ENCODE results near the gene TIMM13.

TIMM13 gene

GRCh38 chr19:2436926-2437325, 9.5 kb upstream of the TIMM13 start:
- Histone ChIP-seq H3K9me3 (no peaks in the 10 kb centered on the region), H3K4me3 (ENCODE audit: low read depth, low read length) (no peak overlapping the region), H3K27me3 (no peaks in the 10 kb centered on the region), H3K36me3 (peaks cover 66% of the 10 kb centered on the region), H3K4me1 (no peaks in the 10 kb centered on the region)
- no peak for DNase-seq
- no peak for TF ChIP-seq CTCF (IDR thresholded peaks at IDR 0.05; ENCODE audit: low read depth, low read length)

- peaks cover 66% of the 10 kb centered on the region for H3K36me3 ChIP-seq
- TF ChIP-seq CTCF (IDR thresholded peaks at IDR 0.05; ENCODE audit: low read depth, low read length), result no peak
- no peaks in the 10 kb centered on the region for H3K9me3 ChIP-seq
- no peaks in the 10 kb centered on the region for H3K4me1 ChIP-seq
- no peak overlapping the region for H3K4me3 ChIP-seq (ENCODE audit: low read depth, low read length)
- no peaks in the 10 kb centered on the region for H3K27me3 ChIP-seq
- no peak for DNase-seq
Measured at GRCh38 chr19:2436384-2436783, 9.0 kb upstream of the TIMM13 start.

- H3K9me3 ChIP-seq, result no peaks in the 10 kb centered on the region
- no peak for TF ChIP-seq CTCF (IDR thresholded peaks at IDR 0.05; ENCODE audit: low read depth, low read length)
- H3K36me3 ChIP-seq, result peaks cover 67% of the 10 kb centered on the region
- no peak for DNase-seq
- no peak overlapping the region for H3K4me3 ChIP-seq (ENCODE audit: low read depth, low read length)
- no peaks in the 10 kb centered on the region; the same call in 1 of the 2 replicates for H3K4me1 ChIP-seq
- H3K27me3 ChIP-seq, result no peaks in the 10 kb centered on the region
Measured at GRCh38 chr19:2434721-2435265, 7.4 kb upstream of the TIMM13 start.

GRCh38 chr19:2434267-2434666, 6.9 kb upstream of the TIMM13 start:
- TF ChIP-seq CTCF (IDR thresholded peaks at IDR 0.05; ENCODE audit: low read depth, low read length), result no peak
- Histone ChIP-seq H3K36me3 (peaks cover 67% of the 10 kb centered on the region), H3K27me3 (no peaks in the 10 kb centered on the region), H3K9me3 (no peaks in the 10 kb centered on the region), H3K4me3 (ENCODE audit: low read depth, low read length) (no peak overlapping the region), H3K4me1 (no peaks in the 10 kb centered on the region; the same call in 1 of the 2 replicates)
- no peak for DNase-seq

- H3K4me1 ChIP-seq, result no peaks in the 10 kb centered on the region; the same call in 1 of the 2 replicates
- DNase-seq, result no peak
- peaks cover 65% of the 10 kb centered on the region for H3K36me3 ChIP-seq
- H3K27me3 ChIP-seq, result no peaks in the 10 kb centered on the region
- no peak overlapping the region for H3K4me3 ChIP-seq (ENCODE audit: low read depth, low read length)
- TF ChIP-seq CTCF (IDR thresholded peaks at IDR 0.05; ENCODE audit: low read depth, low read length), result no peak
- H3K9me3 ChIP-seq, result no peaks in the 10 kb centered on the region
Measured at GRCh38 chr19:2433854-2434253, 6.5 kb upstream of the TIMM13 start.

- H3K4me3 ChIP-seq (ENCODE audit: low read depth, low read length), result no peak overlapping the region
Measured at GRCh38 chr19:2432131-2432848, 4.9 kb upstream of the TIMM13 start.

More at GRCh38 chr19:2432131-2432848, 4.9 kb upstream of the TIMM13 start:
- Histone ChIP-seq H3K9me3 (no peaks in the 10 kb centered on the region), H3K27me3 (no peaks in the 10 kb centered on the region), H3K4me1 (peaks cover 6% of the 10 kb centered on the region), H3K36me3 (peaks cover 50% of the 10 kb centered on the region)
- DNase-seq, result no peak
- no peak for TF ChIP-seq CTCF (IDR thresholded peaks at IDR 0.05; ENCODE audit: low read depth, low read length)

Data from BE2C (cell line).